Parathyroid adenoma (tissue), 2 donors: Measurements from ENCODE around the gene GPR101.

Experiments used
- H2AFZ ChIP-seq: fragments of 300-600 bp; sonication (generic); one replicate; pipeline ENCODE4 v1.7.0; 2017; ENCODE audit warnings: antibody characterized with exemption, mild to moderate bottlenecking
- H3K27ac ChIP-seq: fragments of 300-600 bp; sonication (generic); one replicate; pipeline ENCODE4 v1.7.0; 2017
- H3K27me3 ChIP-seq: fragments of 300-600 bp; sonication (generic); one replicate; pipeline ENCODE4 v1.7.0; 2017; ENCODE audit warnings: low read length; ENCODE audit not compliant: control insufficient read depth, insufficient read depth
- H3K36me3 ChIP-seq: fragments of 300-600 bp; sonication (generic); one replicate; pipeline ENCODE4 v1.7.0; 2017; ENCODE audit warnings: low read length; ENCODE audit not compliant: control insufficient read depth, insufficient read depth
- H3K4me1 ChIP-seq: fragments of 300-600 bp; sonication (generic); one replicate; pipeline ENCODE4 v1.7.0; 2017; ENCODE audit warnings: control low read depth
- H3K4me2 ChIP-seq: fragments of 300-600 bp; sonication (generic); one replicate; pipeline ENCODE4 v1.7.0; 2017; ENCODE audit warnings: low read length
- H3K4me3 ChIP-seq: fragments of 300-600 bp; sonication (generic); one replicate; pipeline ENCODE4 v1.7.0; 2017; ENCODE audit warnings: low read depth, low read length
- H3K79me2 ChIP-seq: fragments of 300-600 bp; sonication (generic); one replicate; pipeline ENCODE4 v1.7.0; 2017; ENCODE audit warnings: control low read depth
- H3K9ac ChIP-seq: fragments of 300-600 bp; sonication (generic); one replicate; pipeline ENCODE4 v1.7.0; 2017; ENCODE audit warnings: mild to moderate bottlenecking
- H3K9me3 ChIP-seq: fragments of 300-600 bp; sonication (generic); one replicate; pipeline ENCODE4 v1.7.0; 2017; ENCODE audit warnings: low read length; ENCODE audit not compliant: control insufficient read depth
- TF ChIP-seq, protein P1 (sequence below): fragments of 300-600 bp; sonication (generic); IDR thresholded peaks from one replicate; pipeline ENCODE4 v1.7.0; 2017; ENCODE audit warnings: antibody characterized with exemption, mild to moderate bottlenecking
- donor health status: primary hyperparathyroidism.

Gene GPR101

DNA sequence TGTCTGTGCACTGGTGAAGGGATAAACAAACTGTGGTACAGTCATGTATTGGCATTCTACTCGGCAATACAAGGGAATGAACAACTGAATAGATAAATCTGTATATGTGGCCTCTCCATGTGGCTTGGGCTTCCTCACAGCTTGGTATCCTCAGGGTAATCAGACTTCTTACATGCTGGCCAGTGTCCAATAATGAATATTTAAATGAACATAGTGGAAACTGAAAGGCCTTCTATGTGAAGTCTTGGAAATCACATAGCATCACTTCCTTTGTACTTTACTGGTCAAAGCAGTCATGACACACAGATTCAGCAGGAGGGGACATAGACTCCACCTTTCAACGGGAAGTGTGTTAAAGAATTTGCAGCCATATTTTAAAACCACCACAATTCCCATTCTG is 33.4 kb upstream of the GPR101 start:
- Histone ChIP-seq H3K4me2 (no peak overlapping the region), H3K4me1 (no peaks in the 10 kb centered on the region), H2AFZ (no peak overlapping the region), H3K9ac (no peak overlapping the region), H3K9me3 (no peaks in the 10 kb centered on the region), H3K79me2 (no peaks in the 10 kb centered on the region), H3K4me3 (no peak overlapping the region), H3K27ac (no peak overlapping the region), H3K36me3 (no peaks in the 10 kb centered on the region), H3K27me3 (no peaks in the 10 kb centered on the region)
- TF ChIP-seq, protein P1, sequence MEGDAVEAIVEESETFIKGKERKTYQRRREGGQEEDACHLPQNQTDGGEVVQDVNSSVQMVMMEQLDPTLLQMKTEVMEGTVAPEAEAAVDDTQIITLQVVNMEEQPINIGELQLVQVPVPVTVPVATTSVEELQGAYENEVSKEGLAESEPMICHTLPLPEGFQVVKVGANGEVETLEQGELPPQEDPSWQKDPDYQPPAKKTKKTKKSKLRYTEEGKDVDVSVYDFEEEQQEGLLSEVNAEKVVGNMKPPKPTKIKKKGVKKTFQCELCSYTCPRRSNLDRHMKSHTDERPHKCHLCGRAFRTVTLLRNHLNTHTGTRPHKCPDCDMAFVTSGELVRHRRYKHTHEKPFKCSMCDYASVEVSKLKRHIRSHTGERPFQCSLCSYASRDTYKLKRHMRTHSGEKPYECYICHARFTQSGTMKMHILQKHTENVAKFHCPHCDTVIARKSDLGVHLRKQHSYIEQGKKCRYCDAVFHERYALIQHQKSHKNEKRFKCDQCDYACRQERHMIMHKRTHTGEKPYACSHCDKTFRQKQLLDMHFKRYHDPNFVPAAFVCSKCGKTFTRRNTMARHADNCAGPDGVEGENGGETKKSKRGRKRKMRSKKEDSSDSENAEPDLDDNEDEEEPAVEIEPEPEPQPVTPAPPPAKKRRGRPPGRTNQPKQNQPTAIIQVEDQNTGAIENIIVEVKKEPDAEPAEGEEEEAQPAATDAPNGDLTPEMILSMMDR = no peak

DNA sequence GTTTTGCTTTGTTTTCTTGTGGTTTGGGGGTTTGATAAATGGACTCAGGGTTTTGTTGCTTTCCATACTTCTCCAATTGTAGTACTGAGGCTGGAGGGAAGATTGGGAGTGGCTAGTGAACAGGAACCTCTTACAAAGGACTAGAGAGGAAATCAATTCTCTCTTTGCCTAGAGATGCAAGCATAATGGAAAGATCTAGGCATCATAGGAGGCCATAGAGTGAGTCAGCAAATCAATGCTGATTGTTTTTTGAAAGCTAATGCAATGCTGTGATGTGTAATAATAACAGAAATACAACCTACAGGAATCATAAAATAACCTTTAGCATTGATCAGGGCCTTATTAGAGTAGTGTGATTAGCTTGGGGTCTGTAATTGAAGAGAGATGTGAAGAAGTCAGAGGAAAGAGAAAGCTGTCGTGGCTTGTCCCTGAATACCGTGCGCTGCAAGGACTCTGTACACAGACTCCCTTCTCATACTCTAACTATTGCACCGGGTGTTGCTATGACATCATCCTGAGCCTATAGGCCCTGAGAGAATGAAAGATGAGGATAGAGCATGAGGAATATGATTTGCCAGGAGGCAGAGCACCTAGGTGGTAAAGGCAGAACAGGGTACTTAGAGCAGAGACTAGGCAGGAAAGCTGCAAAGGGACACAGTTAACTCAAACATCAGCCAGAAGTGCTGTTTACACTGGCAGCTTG is 29.3 kb upstream of the GPR101 start:
- Histone ChIP-seq H3K9ac (no peak overlapping the region), H3K4me2 (no peak overlapping the region), H3K9me3 (no peaks in the 10 kb centered on the region), H2AFZ (no peak overlapping the region), H3K79me2 (no peaks in the 10 kb centered on the region), H3K27me3 (no peaks in the 10 kb centered on the region), H3K27ac (no peak overlapping the region), H3K4me1 (no peaks in the 10 kb centered on the region), H3K36me3 (no peaks in the 10 kb centered on the region), H3K4me3 (no peak overlapping the region)
- TF ChIP-seq, protein P1 = no peak

DNA sequence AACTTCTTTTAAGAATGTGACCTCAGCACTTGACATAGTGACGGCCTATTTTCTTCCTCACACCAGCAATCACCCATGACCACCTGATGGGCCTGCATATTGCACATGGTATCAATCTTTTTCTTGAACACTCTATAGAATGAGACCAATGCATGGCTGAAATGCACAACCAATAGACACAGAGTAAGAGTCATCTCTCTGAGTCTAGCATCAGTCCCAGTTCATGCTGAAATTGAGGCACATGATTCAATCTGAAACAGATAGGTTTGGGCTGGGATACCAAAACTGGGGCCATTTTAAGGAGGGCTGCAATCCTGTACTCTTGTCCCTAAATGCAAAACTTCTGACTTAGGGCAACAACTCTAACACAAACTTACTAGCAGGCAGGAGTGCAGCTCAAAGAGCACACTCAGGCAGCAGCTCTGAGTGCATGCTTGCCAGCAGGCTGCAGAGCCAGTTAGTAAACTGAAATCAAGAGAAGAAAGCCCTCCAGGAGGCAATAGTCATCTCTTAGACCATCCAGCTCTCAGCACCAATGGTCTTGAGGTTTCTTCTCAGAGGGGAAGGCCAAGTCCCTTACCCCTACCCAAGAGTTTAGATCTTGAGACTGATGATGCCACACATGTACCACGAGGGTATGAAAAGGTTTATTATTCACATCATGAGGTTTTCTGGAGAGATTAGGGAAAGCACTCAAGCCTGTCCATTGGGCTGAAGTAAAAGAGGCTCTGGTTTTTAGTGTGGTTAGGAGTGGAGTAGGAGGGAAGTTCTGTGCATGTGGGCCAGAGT is 24.7 kb upstream of the GPR101 start:
- Histone ChIP-seq H3K27me3 (no peaks in the 10 kb centered on the region), H3K4me2 (no peak overlapping the region), H3K4me1 (no peaks in the 10 kb centered on the region), H3K27ac (no peak overlapping the region), H3K4me3 (no peak overlapping the region), H3K9me3 (no peaks in the 10 kb centered on the region), H2AFZ (no peak overlapping the region), H3K9ac (no peak overlapping the region), H3K79me2 (no peaks in the 10 kb centered on the region), H3K36me3 (no peaks in the 10 kb centered on the region)
- TF ChIP-seq, protein P1 = no peak

- H3K36me3 ChIP-seq = no peaks in the 10 kb centered on the region
- H3K79me2 ChIP-seq = no peaks in the 10 kb centered on the region
- TF ChIP-seq, protein P1 = peak; percentile 1
- H3K4me1 ChIP-seq = no peaks in the 10 kb centered on the region
- peak overlapping the region; percentile 53 for H3K4me3 ChIP-seq
- H3K4me2 ChIP-seq = peak overlapping the region; percentile 74
- H3K9me3 ChIP-seq = no peaks in the 10 kb centered on the region
- H3K9ac ChIP-seq = no peak overlapping the region
- H2AFZ ChIP-seq = peak overlapping the region; percentile 52
- no peaks in the 10 kb centered on the region for H3K27me3 ChIP-seq
- H3K27ac ChIP-seq = no peak overlapping the region
Observed at GRCh38 chrX:137052643-137053235, 18.9 kb upstream of the GPR101 start.
